HepG2 (cell line): Measurements from ENCODE around the gene CACNA1F. TPM values are rescaled to one million over a fixed set of nuclear protein-coding genes. Genes with fewer than 3 reads are reported as not detected.

Source experiments
- ATAC-seq: fragments of 200-7000 bp; cut with Tn5 transposase; 3 replicates; pipeline ENCODE4 v1.9.1; 2020; ENCODE audit warnings: mild to moderate bottlenecking, moderate library complexity
- BruUV-seq: library from RNA; stranded (reverse); fragments of 400-500 nt; replicated peaks from 2 replicates; lab custom pipeline; 2021; lab: Mats Ljungman, UMichigan
- CTCF ChIA-PET: fragments of 300-600 bp; formaldehyde crosslinking; extraction: SDS; loops from one replicate; lab custom pipeline; 2021; ENCODE audit warnings: low total read pairs, inconsistent platforms, low intra/inter-chr PET ratio; lab: Yijun Ruan, JAX
- POLR2A ChIA-PET: fragments of 350-600 bp; sonication (Branson Sonifier 250); formaldehyde crosslinking; loops from one replicate; lab custom pipeline; 2020; ENCODE audit warnings: antibody characterized with exemption, inconsistent platforms; lab: Yijun Ruan, JAX
- DNase-seq: peaks from one replicate; pipeline ENCODE4 v3.0.0-alpha.2; 2015; ENCODE audit warnings: low spot score
- FAIRE-seq: peaks from 3 replicates; lab custom pipeline; 2011; peaks lifted over from hg19 to GRCh38; lab: Jason Lieb, UNC
- H2AFZ ChIP-seq: one replicate; pipeline ENCODE4 v1.6.1; 2011; ENCODE audit warnings: low read length, inconsistent platforms
- H3K27ac ChIP-seq: fragments of 300-600 bp; 3 replicates; pipeline ENCODE4 v1.8.0; 2011; ENCODE audit warnings: mixed run types, mild to moderate bottlenecking, mixed read lengths, low read length, inconsistent platforms; ENCODE audit not compliant: insufficient read depth; ENCODE audit errors: extremely low read length
- H3K27me3 ChIP-seq, 2 experiments: fragments of 200-600 bp in 1 of 2; 2 replicates in 1 of 2; 3 replicates in 1 of 2; pipeline versions ENCODE4 v1.6.0 to v1.8.0; 2011; ENCODE audit warnings: low read length in 2 of 2, mild to moderate bottlenecking in 2 of 2, moderate library complexity in 2 of 2, inconsistent platforms in 1 of 2; ENCODE audit not compliant: insufficient read depth in 2 of 2, control insufficient read depth in 1 of 2
- H3K36me3 ChIP-seq, 2 experiments: fragments of 200-600 bp in 1 of 2; replicated peaks in 1 of 2; 2 replicates in 1 of 2; 3 replicates in 1 of 2; pipeline versions ENCODE4 v1.5.1 to v1.8.0; 2011; ENCODE audit warnings: low read length in 2 of 2, inconsistent platforms in 1 of 2; ENCODE audit not compliant: insufficient read depth in 2 of 2, control insufficient read depth in 1 of 2
- H3K4me1 ChIP-seq: 2 replicates; pipeline ENCODE4 v1.5.1; 2012; ENCODE audit warnings: low read length, inconsistent platforms; ENCODE audit not compliant: insufficient read depth
- H3K4me2 ChIP-seq: 2 replicates; pipeline ENCODE4 v1.6.0; 2011; ENCODE audit warnings: low read depth, low read length, inconsistent platforms
- H3K4me3 ChIP-seq, 3 experiments: fragments of 200-600 bp in 1 of 3; sonication (generic), shearing (Covaris generic) in 1 of 3; replicated peaks in 1 of 3; 2 replicates each; pipeline ENCODE4 v1.5.1; 2011 to 2016; ENCODE audit warnings: low read length in 3 of 3, inconsistent platforms in 2 of 3, low read depth in 2 of 3, mild to moderate bottlenecking in 2 of 3, control low read depth in 1 of 3, mixed read lengths in 1 of 3; ENCODE audit not compliant: insufficient read depth in 1 of 3
- H3K79me2 ChIP-seq: one replicate; pipeline ENCODE4 v1.6.1; 2011; ENCODE audit warnings: low read length, inconsistent platforms; ENCODE audit not compliant: insufficient read depth
- H3K9ac ChIP-seq: 2 replicates; pipeline ENCODE4 v1.6.0; 2011; ENCODE audit warnings: mild to moderate bottlenecking, low read depth, low read length, inconsistent platforms; ENCODE audit not compliant: insufficient read depth
- H3K9me3 ChIP-seq: 2 replicates; pipeline ENCODE4 v1.5.1; 2012; ENCODE audit warnings: mild to moderate bottlenecking, low read length
- H4K20me1 ChIP-seq: 2 replicates; pipeline ENCODE4 v1.6.0; 2011; ENCODE audit warnings: inconsistent platforms, mild to moderate bottlenecking, low read length, moderate library complexity; ENCODE audit not compliant: insufficient read depth
- DPF2 ChIP-seq: sonication (generic); formaldehyde crosslinking; IDR thresholded peaks from 2 replicates; pipeline ENCODE4 v1.4.0; 2020; ENCODE audit warnings: mild to moderate bottlenecking, low read depth, missing genetic modification reagents, borderline replicate concordance
- HMG20A ChIP-seq: IDR thresholded peaks from 2 replicates; pipeline ENCODE4 v1.6.1; 2016; ENCODE audit warnings: borderline replicate concordance
- TP53 ChIP-seq: sonication (generic); formaldehyde crosslinking; conservative IDR thresholded peaks from 2 replicates; pipeline ENCODE4 v1.4.0; 2020; ENCODE audit warnings: missing genetic modification reagents
- XBP1 ChIP-seq: sonication (generic); formaldehyde crosslinking; IDR thresholded peaks from 2 replicates; pipeline ENCODE4 v1.5.0; 2020; ENCODE audit warnings: missing genetic modification reagents
- ZBTB21 ChIP-seq: sonication (generic); formaldehyde crosslinking; IDR thresholded peaks from 2 replicates; pipeline ENCODE4 v1.4.0; 2020; ENCODE audit warnings: missing genetic modification reagents
- ZBTB7B ChIP-seq: sonication (generic); formaldehyde crosslinking; IDR thresholded peaks from 2 replicates; pipeline ENCODE4 v1.4.0; 2020; ENCODE audit warnings: missing genetic modification reagents
- ZEB1 ChIP-seq: IDR thresholded peaks from 2 replicates; pipeline ENCODE4 v1.6.1; 2012; ENCODE audit warnings: mild to moderate bottlenecking, low read depth, inconsistent platforms; ENCODE audit not compliant: insufficient replicate concordance
- ZNF557 ChIP-seq: sonication (generic); formaldehyde crosslinking; IDR thresholded peaks from 2 replicates; pipeline ENCODE4 v1.4.0; 2020; ENCODE audit warnings: missing genetic modification reagents
- ZNF678 ChIP-seq: sonication (generic); formaldehyde crosslinking; IDR thresholded peaks from 2 replicates; pipeline ENCODE4 v1.4.0; 2020; ENCODE audit warnings: mild to moderate bottlenecking, missing genetic modification reagents
- WGBS: methylation state at CpG from one replicate; pipeline ENCODE4 v1.1.6; 2017; ENCODE audit warnings: low lambda C conversion rate; 5-methylcytosine and 5-hydroxymethylcytosine counted together
- in situ Hi-C: cut with HindIII; loops from 2 replicates; pipeline ENCODE4 v1.10.0; 2017; ENCODE audit warnings: low pct_unique_long_range_greater_than_20kb; ENCODE audit not compliant: extremely low pct_ligation_motif_present
- intact Hi-C: fragments of 100-400 bp; cut with micrococcal nuclease; formaldehyde crosslinking; loops from one replicate; pipeline ENCODE4 v1.10.0; 2022; ENCODE audit not compliant: unreplicated experiment
- polyA plus RNA-seq, 8 experiments: library from polyadenylated mRNA; depleted of rRNA in 3 of 8; stranded (reverse) in 7 of 8; unstranded in 1 of 8; fragments of >200 nt; fragmentation: Illumina TruSeq in 4 of 8; extraction: Trizol in 4 of 8; gene quantifications; 2 replicates each; pipeline versions ENCODE4 v1.2.1 to v1.2.3, GENCODE V29; 2011 to 2016; ENCODE audit warnings: low read depth in 4 of 8, missing spikeins in 1 of 8, mixed read lengths in 1 of 8; ENCODE audit not compliant: insufficient read depth in 1 of 8
- total RNA-seq, 5 experiments: library from RNA; depleted of rRNA; stranded (reverse); fragments of >200 nt; fragmentation: Illumina TruSeq; extraction: Trizol; gene quantifications; 2 replicates each; pipeline ENCODE4 v1.2.3, GENCODE V29; 2016; ENCODE audit warnings: low read depth in 1 of 5
- TF ChIP-seq, protein P1 (sequence below): IDR thresholded peaks from 2 replicates; pipeline ENCODE4 v1.6.1; 2016
- TF ChIP-seq, protein P2 (sequence below): sonication (generic); formaldehyde crosslinking; IDR thresholded peaks from 2 replicates; pipeline ENCODE4 v1.5.1; 2020; ENCODE audit warnings: missing genetic modification reagents, mild to moderate bottlenecking, borderline replicate concordance
- TF ChIP-seq, protein P3 (sequence below): sonication (generic); formaldehyde crosslinking; conservative IDR thresholded peaks from 2 replicates; pipeline ENCODE4 v1.8.0; 2022; ENCODE audit warnings: mild to moderate bottlenecking, moderate library complexity, missing genetic modification reagents

The CACNA1F gene
- total and polyA plus RNA-seq, 2 of the 13 experiments (the other 11 are each of a cell fraction or from before 2014, with no cell fraction given): 0.03 TPM; not detected in 1

DNA sequence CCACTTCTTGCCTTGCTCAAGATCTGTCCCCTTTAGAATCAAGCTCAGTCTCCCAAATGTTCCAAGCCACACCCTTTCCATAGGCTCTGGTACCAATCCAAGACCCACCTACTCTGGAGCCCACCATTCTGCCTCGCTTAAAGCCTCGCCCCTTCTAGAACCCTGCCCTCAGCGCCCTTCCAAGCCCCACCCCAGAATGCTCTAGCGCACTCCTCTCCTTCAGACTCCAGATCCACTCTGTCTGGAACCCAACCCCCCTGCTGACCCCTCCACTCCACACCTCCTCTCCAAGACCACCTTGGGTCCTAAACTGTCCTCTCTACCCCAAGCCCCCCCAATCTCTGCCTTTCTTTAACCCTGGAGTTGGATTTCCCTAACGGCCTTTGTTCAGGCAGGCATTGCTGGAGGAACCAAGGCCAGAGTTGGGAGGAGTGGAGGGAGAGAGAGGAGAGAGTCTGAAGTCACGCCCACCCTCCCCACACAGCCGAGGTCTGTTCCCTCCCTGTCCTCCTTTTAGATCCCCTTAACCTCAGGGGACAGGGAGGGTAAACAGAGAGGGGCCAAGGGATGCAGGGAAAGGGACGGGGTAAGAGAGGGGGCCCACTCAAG lies 44.6 kb downstream of the CACNA1F start:
- H3K4me1 ChIP-seq: peaks cover 48% of the 10 kb centered on the region
- no peak overlapping the region for H3K4me3 ChIP-seq
- BruUV-seq: no TSS peak
- intact Hi-C loops (loop anchor here (5.0 kb wide), 1 partner anchor 451 kb away; no protein-coding TSS in a partner anchor), in situ Hi-C loops (loop anchor here (5.0 kb wide), 1 partner anchor 66 kb away; the partner anchor contains the start of gene GPKOW)
- H4K20me1 ChIP-seq: no peaks in the 10 kb centered on the region
- H3K27me3 ChIP-seq: no peaks in the 10 kb centered on the region
- CTCF ChIA-PET: no interaction called here
- peak overlapping the region; percentile 27; the same call in 1 of the 2 replicates for H3K4me2 ChIP-seq
- H3K9me3 ChIP-seq: no peaks in the 10 kb centered on the region
- POLR2A ChIA-PET: no interaction called here
- ATAC-seq: no peak
- no peaks in the 10 kb centered on the region for H3K79me2 ChIP-seq
- no peak for TF ChIP-seq ZNF557 (CRISPR knock-in tag)
- no peak for TF ChIP-seq XBP1 (CRISPR knock-in tag)
- no peak for TF ChIP-seq ZEB1
- TF ChIP-seq ZBTB21 (CRISPR knock-in tag): no peak
- TF ChIP-seq, protein P1, sequence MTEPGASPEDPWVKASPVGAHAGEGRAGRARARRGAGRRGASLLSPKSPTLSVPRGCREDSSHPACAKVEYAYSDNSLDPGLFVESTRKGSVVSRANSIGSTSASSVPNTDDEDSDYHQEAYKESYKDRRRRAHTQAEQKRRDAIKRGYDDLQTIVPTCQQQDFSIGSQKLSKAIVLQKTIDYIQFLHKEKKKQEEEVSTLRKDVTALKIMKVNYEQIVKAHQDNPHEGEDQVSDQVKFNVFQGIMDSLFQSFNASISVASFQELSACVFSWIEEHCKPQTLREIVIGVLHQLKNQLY: no peak
- TF ChIP-seq, protein P2, sequence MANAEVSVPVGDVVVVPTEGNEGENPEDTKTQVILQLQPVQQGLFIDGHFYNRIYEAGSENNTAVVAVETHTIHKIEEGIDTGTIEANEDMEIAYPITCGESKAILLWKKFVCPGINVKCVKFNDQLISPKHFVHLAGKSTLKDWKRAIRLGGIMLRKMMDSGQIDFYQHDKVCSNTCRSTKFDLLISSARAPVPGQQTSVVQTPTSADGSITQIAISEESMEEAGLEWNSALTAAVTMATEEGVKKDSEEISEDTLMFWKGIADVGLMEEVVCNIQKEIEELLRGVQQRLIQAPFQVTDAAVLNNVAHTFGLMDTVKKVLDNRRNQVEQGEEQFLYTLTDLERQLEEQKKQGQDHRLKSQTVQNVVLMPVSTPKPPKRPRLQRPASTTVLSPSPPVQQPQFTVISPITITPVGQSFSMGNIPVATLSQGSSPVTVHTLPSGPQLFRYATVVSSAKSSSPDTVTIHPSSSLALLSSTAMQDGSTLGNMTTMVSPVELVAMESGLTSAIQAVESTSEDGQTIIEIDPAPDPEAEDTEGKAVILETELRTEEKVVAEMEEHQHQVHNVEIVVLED: no peak
- TF ChIP-seq TP53 (CRISPR knock-in tag): no peak
- no peak for TF ChIP-seq ZNF678 (CRISPR knock-in tag)
- TF ChIP-seq, protein P3, sequence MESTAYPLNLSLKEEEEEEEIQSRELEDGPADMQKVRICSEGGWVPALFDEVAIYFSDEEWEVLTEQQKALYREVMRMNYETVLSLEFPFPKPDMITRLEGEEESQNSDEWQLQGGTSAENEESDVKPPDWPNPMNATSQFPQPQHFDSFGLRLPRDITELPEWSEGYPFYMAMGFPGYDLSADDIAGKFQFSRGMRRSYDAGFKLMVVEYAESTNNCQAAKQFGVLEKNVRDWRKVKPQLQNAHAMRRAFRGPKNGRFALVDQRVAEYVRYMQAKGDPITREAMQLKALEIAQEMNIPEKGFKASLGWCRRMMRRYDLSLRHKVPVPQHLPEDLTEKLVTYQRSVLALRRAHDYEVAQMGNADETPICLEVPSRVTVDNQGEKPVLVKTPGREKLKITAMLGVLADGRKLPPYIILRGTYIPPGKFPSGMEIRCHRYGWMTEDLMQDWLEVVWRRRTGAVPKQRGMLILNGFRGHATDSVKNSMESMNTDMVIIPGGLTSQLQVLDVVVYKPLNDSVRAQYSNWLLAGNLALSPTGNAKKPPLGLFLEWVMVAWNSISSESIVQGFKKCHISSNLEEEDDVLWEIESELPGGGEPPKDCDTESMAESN: no peak
- no peak for TF ChIP-seq DPF2 (CRISPR knock-in tag)
- no peak for TF ChIP-seq HMG20A
- no peak for TF ChIP-seq ZBTB7B (CRISPR knock-in tag)
- no peaks in the 10 kb centered on the region; a peak in 1 of 5 replicates for H3K36me3 ChIP-seq
- peak; percentile 4 for FAIRE-seq
- H3K9ac ChIP-seq: no peak overlapping the region
- no peak overlapping the region for H2AFZ ChIP-seq
- no peak for DNase-seq
- no peak overlapping the region for H3K27ac ChIP-seq
- WGBS: 61% methylated on average over 7 of the region's 8 CpGs
